K562 (cell line): ENCODE results near the gene NADK. TPM values are rescaled to one million over a fixed set of nuclear protein-coding genes. Genes with fewer than 3 reads are reported as not detected.

ENCODE experiments used
- ARHGAP35 ChIP-seq: fragments of 450-650 bp; IDR thresholded peaks from 2 replicates; pipeline ENCODE4 v1.6.1; 2018; ENCODE audit not compliant: partially characterized antibody
- BHLHE40 ChIP-seq: IDR thresholded peaks from 2 replicates; pipeline ENCODE4 v1.6.1; 2011; ENCODE audit warnings: low read length, improper control_type of control experiment
- CEBPG ChIP-seq, 3 experiments: fragments of 200-800 bp in 1 of 3; sonication (Bioruptor generic) in 1 of 3; sonication (generic) in 1 of 3; formaldehyde crosslinking in 1 of 3; IDR thresholded peaks in 2 of 3; conservative IDR thresholded peaks in 1 of 3; 2 replicates each; pipeline versions ENCODE4 v1.6.1 to v1.8.0; 2016 to 2022; ENCODE audit warnings: missing compliant biosample characterization in 2 of 3, missing genetic modification characterization in 2 of 3, mild to moderate bottlenecking in 1 of 3, missing genetic modification reagents in 1 of 3
- MYNN ChIP-seq, 2 experiments: sonication (generic); formaldehyde crosslinking in 1 of 2; IDR thresholded peaks; 2 replicates each; pipeline versions ENCODE4 v1.5.0 to v1.6.1; 2016 to 2020; ENCODE audit warnings: antibody characterized with exemption in 1 of 2, missing genetic modification reagents in 1 of 2
- NCOR1 ChIP-seq: fragments of 450-650 bp; IDR thresholded peaks from 2 replicates; pipeline ENCODE4 v1.6.1; 2016; ENCODE audit warnings: mild to moderate bottlenecking, moderate library complexity
- NFXL1 ChIP-seq: fragments of 450-650 bp; formaldehyde crosslinking; IDR thresholded peaks from 2 replicates; pipeline ENCODE4 v1.4.0; 2021; ENCODE audit warnings: mild to moderate bottlenecking
- PHF8 ChIP-seq: fragments of 200-600 bp; sonication (generic); IDR thresholded peaks from 2 replicates; pipeline ENCODE4 v1.6.1; 2012; ENCODE audit warnings: mixed run types, mild to moderate bottlenecking, inconsistent platforms, low read length, moderate library complexity, borderline replicate concordance
- POLR2AphosphoS2 ChIP-seq: IDR thresholded peaks from 2 replicates; pipeline ENCODE4 v1.6.1; 2012; ENCODE audit warnings: low read length, improper control_type of control experiment
- REST ChIP-seq, 2 experiments: fragments of 450-650 bp; formaldehyde crosslinking in 1 of 2; IDR thresholded peaks; 2 replicates each; pipeline versions ENCODE4 v1.4.0 to v1.6.1; 2014 to 2020; ENCODE audit warnings: mild to moderate bottlenecking in 2 of 2, borderline replicate concordance in 1 of 2, low read depth in 1 of 2
- polyA plus RNA-seq, 8 experiments: library from polyadenylated mRNA; depleted of rRNA in 4 of 8; stranded (reverse) in 5 of 8; unstranded in 3 of 8; fragments of >200 nt; fragmentation: Nextera tagmentation in 2 of 8; fragmentation: Illumina TruSeq in 1 of 8; extraction: Ambion mirVana in 2 of 8; extraction: Trizol in 1 of 8; gene quantifications; 2 replicates each; pipeline versions ENCODE4 v1.2.1 to v1.2.3, GENCODE V29; 2011 to 2014; ENCODE audit warnings: inconsistent platforms in 1 of 8, missing spikeins in 1 of 8
- total RNA-seq, 7 experiments: library from RNA; depleted of rRNA in 6 of 7; stranded (reverse); fragments of >200 nt in 6 of 7; fragmentation: Illumina TruSeq in 2 of 7; extraction: Trizol in 2 of 7; gene quantifications; 2 replicates each; pipeline versions ENCODE4 v1.2.1 to v1.2.3, GENCODE V29; 2011 to 2021; ENCODE audit warnings: low replicate concordance in 1 of 7
- TF ChIP-seq, protein P1 (sequence below), 2 experiments: fragments of 450-650 bp in 1 of 2; sonication (generic) in 1 of 2; formaldehyde crosslinking in 1 of 2; IDR thresholded peaks in 1 of 2; conservative IDR thresholded peaks in 1 of 2; 2 replicates each; pipeline versions ENCODE4 v1.6.1 to v1.8.1; 2016 to 2023; ENCODE audit warnings: mild to moderate bottlenecking in 2 of 2, moderate library complexity in 2 of 2, inconsistent platforms in 1 of 2, missing genetic modification reagents in 1 of 2
- TF ChIP-seq, protein P2 (sequence below): sonication (generic); formaldehyde crosslinking; IDR thresholded peaks from 2 replicates; pipeline ENCODE4 v1.8.1; 2023; ENCODE audit warnings: mild to moderate bottlenecking, missing genetic modification reagents

Gene NADK
- total and polyA plus RNA-seq, 9 of the 15 experiments (the other 6 are each of a cell fraction or from before 2014, with no cell fraction given) = 1.5 to 135 (median 75.1) TPM

GRCh38 chr1:1768249-1768992 lies 9.8 kb downstream of the NADK start (continued):
- TF ChIP-seq REST (IDR thresholded peaks at IDR 0.05; ENCODE audit: borderline replicate concordance) (no peak), REST (CRISPR knock-in tag; IDR thresholded peaks at IDR 0.05; ENCODE audit: low read depth) (no peak), MYNN (IDR thresholded peaks at IDR 0.05) (no peak), MYNN (CRISPR knock-in tag; IDR thresholded peaks at IDR 0.05) (no peak), PHF8 (no peak), POLR2AphosphoS2 (no peak), ARHGAP35 (no peak), CEBPG (CRISPR knock-in tag; IDR thresholded peaks at IDR 0.05) (no peak), CEBPG (tag; conservative IDR thresholded peaks at IDR 0.05 in 1 of 2, IDR thresholded peaks at IDR 0.05 in 1 of 2) (no peak), NFXL1 (CRISPR knock-in tag) (no peak), BHLHE40 (no peak), NCOR1 (no peak)
- TF ChIP-seq, protein P1, sequence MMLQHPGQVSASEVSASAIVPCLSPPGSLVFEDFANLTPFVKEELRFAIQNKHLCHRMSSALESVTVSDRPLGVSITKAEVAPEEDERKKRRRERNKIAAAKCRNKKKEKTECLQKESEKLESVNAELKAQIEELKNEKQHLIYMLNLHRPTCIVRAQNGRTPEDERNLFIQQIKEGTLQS (IDR thresholded peaks at IDR 0.05) = no peak
- TF ChIP-seq, protein P1 (CRISPR knock-in tag; conservative IDR thresholded peaks at IDR 0.05) = no peak
- TF ChIP-seq, protein P2, sequence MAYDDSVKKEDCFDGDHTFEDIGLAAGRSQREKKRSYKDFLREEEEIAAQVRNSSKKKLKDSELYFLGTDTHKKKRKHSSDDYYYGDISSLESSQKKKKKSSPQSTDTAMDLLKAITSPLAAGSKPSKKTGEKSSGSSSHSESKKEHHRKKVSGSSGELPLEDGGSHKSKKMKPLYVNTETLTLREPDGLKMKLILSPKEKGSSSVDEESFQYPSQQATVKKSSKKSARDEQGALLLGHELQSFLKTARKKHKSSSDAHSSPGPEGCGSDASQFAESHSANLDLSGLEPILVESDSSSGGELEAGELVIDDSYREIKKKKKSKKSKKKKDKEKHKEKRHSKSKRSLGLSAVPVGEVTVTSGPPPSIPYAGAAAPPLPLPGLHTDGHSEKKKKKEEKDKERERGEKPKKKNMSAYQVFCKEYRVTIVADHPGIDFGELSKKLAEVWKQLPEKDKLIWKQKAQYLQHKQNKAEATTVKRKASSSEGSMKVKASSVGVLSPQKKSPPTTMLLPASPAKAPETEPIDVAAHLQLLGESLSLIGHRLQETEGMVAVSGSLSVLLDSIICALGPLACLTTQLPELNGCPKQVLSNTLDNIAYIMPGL (CRISPR knock-in tag) = no peak
